GM19193 (cell line): ENCODE results near the gene AKAP12.

Experiments used
- POLR2A ChIP-seq: IDR thresholded peaks from 4 replicates; pipeline ENCODE4 v1.6.1; 2011; ENCODE audit not compliant: insufficient read depth, insufficient read length; ENCODE audit errors: extremely low read depth

Gene AKAP12

DNA sequence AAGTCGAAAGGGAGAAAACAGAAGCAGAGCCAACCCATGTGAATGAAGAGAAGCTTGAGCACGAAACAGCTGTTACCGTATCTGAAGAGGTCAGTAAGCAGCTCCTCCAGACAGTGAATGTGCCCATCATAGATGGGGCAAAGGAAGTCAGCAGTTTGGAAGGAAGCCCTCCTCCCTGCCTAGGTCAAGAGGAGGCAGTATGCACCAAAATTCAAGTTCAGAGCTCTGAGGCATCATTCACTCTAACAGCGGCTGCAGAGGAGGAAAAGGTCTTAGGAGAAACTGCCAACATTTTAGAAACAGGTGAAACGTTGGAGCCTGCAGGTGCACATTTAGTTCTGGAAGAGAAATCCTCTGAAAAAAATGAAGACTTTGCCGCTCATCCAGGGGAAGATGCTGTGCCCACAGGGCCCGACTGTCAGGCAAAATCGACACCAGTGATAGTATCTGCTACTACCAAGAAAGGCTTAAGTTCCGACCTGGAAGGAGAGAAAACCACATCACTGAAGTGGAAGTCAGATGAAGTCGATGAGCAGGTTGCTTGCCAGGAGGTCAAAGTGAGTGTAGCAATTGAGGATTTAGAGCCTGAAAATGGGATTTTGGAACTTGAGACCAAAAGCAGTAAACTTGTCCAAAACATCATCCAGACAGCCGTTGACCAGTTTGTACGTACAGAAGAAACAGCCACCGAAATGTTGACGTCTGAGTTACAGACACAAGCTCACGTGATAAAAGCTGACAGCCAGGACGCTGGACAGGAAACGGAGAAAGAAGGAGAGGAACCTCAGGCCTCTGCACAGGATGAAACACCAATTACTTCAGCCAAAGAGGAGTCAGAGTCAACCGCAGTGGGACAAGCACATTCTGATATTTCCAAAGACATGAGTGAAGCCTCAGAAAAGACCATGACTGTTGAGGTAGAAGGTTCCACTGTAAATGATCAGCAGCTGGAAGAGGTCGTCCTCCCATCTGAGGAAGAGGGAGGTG is 112.9 kb downstream of the AKAP12 start:
- TF ChIP-seq POLR2A: no peak

DNA sequence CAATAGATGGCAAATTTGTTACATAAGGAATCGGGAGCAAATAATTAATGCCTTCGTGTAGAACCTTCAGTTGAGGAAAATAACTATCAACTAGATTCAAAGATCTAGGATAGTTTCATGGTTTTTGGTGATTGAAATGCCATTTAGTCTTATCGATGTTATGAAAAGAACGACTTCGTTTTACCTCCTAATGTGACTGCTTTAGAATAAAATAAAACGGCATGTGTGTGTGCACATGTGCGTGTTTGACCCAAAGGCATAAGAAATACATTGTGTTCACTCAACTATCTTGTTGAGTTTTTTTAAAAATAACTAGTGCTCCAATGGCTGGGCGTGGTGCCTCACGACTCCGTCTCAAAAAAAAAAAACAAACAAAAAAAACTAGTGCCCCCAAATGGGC is 114.0 kb downstream of the AKAP12 start:
- TF ChIP-seq POLR2A: no peak

DNA sequence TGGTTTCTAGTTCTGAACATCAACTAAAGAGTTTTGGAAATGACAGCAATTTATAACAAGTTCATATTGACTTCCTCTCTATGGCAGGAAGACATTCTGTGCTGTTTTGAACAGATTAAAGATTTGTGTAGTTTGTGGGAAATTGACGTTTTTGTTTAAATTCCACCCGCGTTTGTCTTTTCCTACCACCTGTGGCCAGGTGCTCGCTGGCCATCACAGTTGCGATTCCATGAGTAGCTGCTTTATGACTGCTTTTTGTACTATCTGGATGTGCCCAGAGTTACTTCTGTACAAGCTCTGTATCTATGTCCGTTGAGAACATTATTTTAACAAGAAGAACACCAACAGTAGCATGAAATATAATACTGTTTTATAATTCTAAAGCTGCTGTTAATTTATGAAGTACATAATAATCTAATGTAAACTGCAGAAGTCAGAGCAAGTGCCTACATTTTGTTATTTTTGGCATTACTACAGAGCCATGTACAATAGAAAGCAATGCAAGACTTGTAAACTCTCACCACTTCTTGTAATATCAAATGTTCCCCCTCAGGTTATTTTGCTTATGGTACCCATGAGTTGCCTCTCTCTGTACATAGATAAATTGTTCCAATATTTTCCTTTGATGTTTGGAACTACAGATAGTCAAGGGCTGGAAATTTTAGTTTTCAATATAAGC is 118.1 kb downstream of the AKAP12 start:
- no peak for TF ChIP-seq POLR2A

DNA sequence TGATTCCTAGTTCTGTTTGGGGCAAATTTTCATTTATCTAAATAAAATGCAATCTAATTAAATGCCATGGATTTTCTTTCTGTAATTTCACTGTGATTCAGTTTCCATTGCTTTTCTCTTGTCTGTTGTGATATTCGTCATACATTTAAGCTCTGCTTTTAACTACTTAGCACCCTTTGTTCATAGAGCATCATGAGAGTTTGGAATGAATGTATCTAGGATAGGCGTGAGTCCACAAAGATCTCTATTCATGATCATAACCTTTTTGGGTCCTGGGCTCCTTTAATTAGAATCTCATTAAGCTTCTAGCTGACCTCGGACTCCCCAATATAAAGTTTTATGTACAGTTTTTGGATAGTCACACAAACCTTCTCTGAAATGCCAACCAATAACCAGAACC is 118.7 kb downstream of the AKAP12 start:
- TF ChIP-seq POLR2A: no peak

DNA sequence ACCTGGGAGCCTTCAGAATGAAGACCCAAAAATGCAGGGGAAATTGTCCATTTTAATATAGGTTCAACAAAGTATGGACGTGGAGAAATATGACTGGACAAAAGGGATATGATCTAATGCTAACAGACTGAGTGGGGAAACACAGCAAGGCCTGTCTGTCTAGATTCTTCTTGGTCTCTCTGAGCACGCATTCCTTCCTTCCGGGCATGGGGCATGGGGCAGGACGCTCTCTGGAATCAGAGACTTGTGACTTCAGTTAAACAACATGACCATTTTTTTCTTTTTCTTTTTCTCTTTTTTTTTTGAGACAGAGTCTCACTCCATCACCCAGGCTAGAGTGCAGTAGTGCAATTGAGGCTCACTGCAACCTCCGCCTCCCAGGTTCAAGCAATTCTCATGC is 119.7 kb downstream of the AKAP12 start:
- TF ChIP-seq POLR2A: no peak

DNA sequence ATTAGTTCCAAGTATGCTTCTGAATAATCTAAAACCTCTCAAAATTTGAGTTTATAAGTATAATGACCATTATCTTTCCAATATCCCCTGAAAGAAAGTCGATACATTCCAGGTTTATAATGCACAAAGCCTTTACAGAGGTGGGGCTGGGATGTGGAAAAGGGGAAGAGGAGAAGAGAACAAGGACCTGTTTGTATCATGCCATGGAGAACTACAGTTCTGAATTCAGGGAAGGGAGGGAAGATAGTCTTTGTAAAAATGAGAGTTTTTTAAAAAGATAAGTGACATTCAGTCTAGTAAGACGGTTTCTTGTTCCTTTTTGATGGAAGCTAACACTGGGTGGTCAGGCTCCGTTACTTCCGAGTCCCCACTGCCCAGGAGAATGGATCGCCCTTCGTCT is 125.5 kb downstream of the AKAP12 start:
- no peak for TF ChIP-seq POLR2A

DNA sequence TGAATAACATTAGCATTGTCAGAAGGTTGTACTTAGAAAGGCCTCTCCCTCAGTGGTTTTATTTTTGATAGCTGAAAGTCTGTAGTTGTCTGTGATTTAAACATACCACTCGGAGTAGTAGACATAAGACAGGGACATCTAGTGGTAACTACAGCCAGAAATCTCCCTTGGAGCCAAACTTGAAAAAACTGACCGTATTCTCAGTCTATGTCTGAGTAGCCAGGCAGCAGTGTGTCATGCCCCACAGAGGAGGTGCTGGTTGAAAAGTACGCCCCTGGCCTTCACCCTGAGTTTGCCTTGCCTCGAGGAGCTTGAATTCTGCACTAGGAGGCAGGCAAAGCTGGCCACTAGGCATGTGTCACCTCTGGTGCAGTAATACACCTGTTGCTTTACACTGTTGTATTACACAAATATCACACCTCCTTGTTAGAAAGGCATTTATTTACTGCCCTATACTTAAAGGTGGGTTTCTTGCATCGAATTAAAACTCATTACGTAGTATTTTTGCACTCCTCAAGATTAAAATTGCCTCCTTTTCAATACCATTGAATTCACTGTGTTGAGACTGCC is 130.8 kb downstream of the AKAP12 start:
- TF ChIP-seq POLR2A: no peak

DNA sequence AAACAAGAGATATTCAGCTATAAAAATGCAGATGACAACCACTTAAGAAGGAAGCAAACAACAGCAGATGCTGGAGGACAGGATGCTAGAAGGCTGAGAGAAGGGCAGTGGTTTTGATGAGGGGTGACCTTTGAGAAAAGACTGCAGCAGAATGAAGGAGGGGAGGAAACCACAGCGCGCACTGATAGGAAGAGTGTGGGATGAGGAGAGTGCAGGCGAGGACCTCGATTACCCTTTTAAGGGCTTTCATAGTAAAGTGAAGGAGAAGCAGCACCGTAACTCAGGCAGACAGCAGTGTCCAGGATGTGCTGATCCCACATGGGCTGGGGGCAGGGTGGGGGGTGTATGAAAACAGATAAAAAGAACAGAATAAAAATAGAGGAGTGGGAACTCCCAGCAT is 132.4 kb downstream of the AKAP12 start:
- no peak for TF ChIP-seq POLR2A

DNA sequence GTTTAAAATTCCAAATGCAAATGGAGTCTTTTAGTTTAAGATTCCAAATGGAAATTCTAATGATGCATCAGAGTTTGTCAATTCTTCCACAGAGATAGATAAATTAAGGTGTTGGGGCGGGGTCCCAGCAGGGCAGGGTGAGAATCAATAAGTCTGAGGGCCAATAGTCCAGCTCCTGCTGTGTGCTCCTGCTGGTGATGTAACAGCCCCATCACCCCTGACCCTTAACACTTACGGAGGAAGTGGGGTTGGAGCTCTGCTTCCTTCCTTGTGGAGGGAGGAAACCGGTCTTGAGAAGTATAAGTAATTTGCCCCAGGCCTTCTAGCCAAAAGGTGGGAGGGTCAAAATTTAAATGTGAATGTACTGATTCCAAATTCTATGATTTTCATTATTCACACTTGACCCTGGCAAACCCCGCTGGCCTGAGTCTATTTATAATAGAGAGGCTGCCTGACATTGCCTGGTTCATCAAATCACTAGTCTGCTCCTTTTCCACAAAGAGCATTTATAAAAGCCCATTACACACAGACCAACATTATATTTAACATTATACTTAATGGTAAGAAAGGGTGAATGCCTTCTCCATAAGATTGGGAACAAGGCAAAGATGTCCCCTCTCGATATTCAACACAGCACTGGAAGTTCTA is 134.4 kb downstream of the AKAP12 start:
- TF ChIP-seq POLR2A: no peak

DNA sequence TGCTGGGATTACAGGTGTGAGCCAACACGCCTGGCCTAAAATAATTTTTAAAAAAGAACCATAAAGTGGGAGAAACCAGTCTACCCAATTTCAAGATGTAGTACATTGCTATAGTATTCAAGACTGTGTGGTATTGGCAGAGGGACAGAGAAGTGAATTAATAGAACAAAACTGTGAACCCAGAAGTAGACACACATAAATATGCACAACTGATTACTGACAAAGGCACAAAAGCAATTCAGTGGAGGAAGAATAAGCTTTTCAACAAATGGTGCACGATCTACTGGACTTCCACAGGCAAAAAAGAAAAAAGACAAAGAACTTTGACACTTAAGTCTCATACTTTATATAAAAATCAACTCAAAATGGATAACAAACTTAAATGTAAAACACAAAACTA is 136.1 kb downstream of the AKAP12 start:
- no peak for TF ChIP-seq POLR2A

DNA sequence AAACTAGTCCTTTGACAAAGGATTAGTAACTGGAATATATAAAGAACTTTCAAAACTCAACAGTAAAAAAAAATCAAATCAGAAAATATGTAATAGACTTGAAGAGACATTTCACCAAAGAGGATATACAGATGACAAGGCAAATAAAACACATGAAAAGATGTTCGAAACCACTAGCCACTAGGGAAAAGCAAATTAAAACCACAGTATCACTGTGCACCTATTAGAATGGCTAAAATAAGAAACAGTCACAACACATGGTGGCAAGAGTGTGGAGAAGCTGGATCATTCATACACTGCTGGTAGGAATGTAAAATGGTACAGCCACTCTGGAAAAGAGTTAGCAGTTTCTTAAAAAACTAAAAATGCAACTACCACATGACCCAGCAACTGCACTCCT is 136.7 kb downstream of the AKAP12 start:
- no peak for TF ChIP-seq POLR2A

DNA sequence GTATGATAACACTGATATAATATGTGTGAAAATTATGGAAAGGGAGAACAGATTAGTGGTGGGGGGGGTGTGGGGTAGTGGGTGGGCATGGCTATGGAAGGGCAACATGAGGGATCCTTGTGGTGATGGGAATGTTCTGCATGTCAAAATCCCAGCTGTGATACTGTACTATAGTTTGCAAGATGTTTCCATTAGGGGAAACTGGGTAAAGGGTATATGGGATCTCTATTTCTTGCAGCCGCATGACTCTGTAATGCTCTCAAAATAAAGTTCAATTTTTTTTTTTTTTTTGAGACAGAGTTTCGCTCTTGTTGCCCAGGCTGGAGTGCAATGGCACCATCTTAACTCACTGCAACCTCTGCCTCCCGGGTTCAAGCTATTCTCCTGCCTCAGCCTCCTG is 137.3 kb downstream of the AKAP12 start:
- no peak for TF ChIP-seq POLR2A

DNA sequence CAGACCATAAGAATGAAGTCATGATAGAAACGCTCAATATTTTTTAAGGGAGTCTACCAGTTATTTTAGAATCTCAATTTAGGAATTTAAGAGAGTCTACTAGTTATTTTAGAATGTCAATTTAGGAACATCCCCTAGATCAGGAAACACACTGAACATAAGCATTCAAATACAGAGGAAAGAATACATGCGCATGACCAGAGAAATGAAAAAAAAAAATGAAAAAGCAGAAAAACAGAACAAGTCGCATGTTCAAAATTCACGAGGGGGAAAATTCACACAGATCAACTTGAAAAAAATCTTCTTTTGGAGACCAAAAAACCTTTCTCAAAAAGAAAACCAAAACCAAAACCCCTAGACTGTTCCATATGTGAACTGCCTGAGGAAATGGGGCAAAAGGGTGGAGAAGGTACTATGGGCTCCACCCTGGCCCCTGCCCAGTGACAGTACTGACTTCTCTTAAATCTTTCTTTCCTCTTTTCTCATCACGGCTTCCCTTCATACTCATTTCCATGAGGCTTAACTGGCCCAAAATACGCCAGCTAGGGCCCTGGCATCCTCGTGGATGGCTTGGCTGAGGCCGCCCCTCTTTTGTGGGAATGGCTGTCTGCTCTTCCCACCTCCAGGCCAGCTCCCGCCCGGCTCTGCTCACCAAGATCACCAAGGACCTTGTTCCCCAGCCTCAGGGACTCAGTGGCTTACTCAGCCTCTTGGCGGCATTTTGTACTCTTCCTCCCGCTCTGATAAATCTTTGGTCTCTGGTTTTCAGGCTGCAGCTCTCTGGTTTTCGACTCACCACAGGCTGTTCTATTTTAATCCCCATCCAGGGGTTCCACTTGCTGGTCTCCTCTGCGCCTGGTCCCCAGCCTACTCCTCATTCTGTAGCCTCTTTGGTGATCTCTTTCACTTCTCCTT is 140.4 kb downstream of the AKAP12 start:
- TF ChIP-seq POLR2A: peak; percentile 27

DNA sequence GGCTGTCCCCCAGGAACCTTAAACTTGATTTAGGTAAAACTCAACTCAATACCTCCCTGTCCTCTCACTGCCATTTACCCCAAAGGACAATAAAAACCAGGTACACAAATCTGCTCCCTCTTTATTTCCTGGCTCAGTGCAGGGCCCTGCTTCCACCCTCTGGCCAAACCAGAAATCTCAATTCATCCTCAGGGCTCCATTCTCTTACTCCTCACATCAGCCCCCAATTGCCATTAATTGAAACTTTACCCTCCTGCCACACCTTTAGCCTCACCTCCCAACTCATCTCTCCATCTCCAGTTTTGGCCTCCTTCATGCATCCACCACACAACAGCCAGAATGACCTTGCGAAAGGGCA is 141.1 kb downstream of the AKAP12 start:
- TF ChIP-seq POLR2A: no peak

DNA sequence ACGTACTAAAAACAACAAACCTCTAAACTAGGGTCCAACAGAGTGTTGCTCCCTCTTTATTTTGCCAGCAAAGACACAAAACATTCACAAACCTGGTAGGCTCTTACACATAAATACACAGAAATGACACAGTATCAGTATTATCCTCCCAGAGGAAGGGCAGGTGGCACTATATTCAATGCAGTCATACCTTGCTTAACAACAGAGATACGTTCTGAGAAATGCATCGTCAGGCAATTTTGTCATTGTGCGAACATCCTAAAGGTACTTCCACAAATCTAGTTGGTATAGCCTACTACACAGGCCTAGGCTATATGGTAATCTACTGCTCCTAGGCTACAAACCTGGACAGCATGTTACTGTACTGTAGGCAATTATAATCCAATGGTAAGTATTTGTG is 142.0 kb downstream of the AKAP12 start:
- no peak for TF ChIP-seq POLR2A

DNA sequence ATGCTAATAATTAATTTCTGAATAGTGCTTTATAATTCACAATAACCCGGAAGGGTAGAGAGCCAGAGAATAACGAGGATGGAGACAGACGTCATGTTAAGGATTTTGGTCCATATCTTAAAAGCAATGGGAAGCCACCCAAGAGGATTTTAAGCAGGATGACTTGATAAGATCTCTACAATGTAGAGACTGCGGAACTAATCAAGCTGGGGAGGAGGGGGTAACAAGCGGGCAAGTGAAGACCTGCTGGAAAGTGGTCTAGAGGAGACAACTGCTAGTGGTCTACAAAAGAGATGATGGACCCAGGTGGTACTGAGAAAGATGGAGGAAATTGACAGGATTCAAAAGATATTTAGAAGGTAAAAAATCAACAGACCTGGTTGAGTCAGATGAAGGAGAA is 144.4 kb downstream of the AKAP12 start:
- TF ChIP-seq POLR2A: no peak
